GM18505 (cell line): Measurements from ENCODE around the gene TSPAN13.

Experiments
- ATAC-seq: cut with Tn5 transposase; IDR thresholded peaks from one replicate; pipeline ENCODE4 v1.9.1; 2021; ENCODE audit not compliant: unreplicated experiment
- POLR2A ChIP-seq: IDR thresholded peaks from 4 replicates; pipeline ENCODE4 v1.6.1; 2011; ENCODE audit warnings: borderline replicate concordance; ENCODE audit not compliant: insufficient read depth, insufficient read length; ENCODE audit errors: extremely low read depth

TSPAN13 gene

GRCh38 chr7:16753102-16753931, at the start of gene TSPAN13:
TSPAN13 (plus strand) TSS chr7:16753755; CDS start chr7:16753968, 213 bp downstream.
- ATAC-seq: peak; percentile 60
- no peak for TF ChIP-seq POLR2A

GRCh38 chr7:16708511-16708910, 45.0 kb upstream of the TSPAN13 start:
- ATAC-seq: no peak
- TF ChIP-seq POLR2A: no peak

GRCh38 chr7:16708980-16709379, 44.6 kb upstream of the TSPAN13 start:
- no peak for ATAC-seq
- TF ChIP-seq POLR2A: no peak

- TF ChIP-seq POLR2A: no peak
- no peak for ATAC-seq
Observed at GRCh38 chr7:16710651-16711050, 42.9 kb upstream of the TSPAN13 start.

GRCh38 chr7:16711730-16712129, 41.8 kb upstream of the TSPAN13 start:
- ATAC-seq: no peak
- no peak for TF ChIP-seq POLR2A

GRCh38 chr7:16712916-16713315, 40.6 kb upstream of the TSPAN13 start:
- no peak for ATAC-seq
- TF ChIP-seq POLR2A: no peak

GRCh38 chr7:16715928-16716327, 37.6 kb upstream of the TSPAN13 start:
- TF ChIP-seq POLR2A: no peak
- no peak for ATAC-seq

GRCh38 chr7:16718111-16718656, 35.4 kb upstream of the TSPAN13 start:
- TF ChIP-seq POLR2A: no peak
- no peak for ATAC-seq

GRCh38 chr7:16719699-16720098, 33.9 kb upstream of the TSPAN13 start:
- no peak for ATAC-seq
- TF ChIP-seq POLR2A: no peak

- no peak for ATAC-seq
- TF ChIP-seq POLR2A: no peak
Observed at GRCh38 chr7:16721541-16721940, 32.0 kb upstream of the TSPAN13 start.

- no peak for TF ChIP-seq POLR2A
- ATAC-seq: no peak
Observed at GRCh38 chr7:16724344-16724743, 29.2 kb upstream of the TSPAN13 start.

GRCh38 chr7:16726189-16726588, 27.4 kb upstream of the TSPAN13 start:
- no peak for ATAC-seq
- TF ChIP-seq POLR2A: no peak

- ATAC-seq: no peak
- no peak for TF ChIP-seq POLR2A
Observed at GRCh38 chr7:16727736-16728135, 25.8 kb upstream of the TSPAN13 start.

- TF ChIP-seq POLR2A: no peak
- ATAC-seq: no peak
Observed at GRCh38 chr7:16728811-16729210, 24.7 kb upstream of the TSPAN13 start.
